K562 (cell line): ENCODE results near the gene TAF9B. TPM values are rescaled to one million over a fixed set of nuclear protein-coding genes. Genes with fewer than 3 reads are reported as not detected.

Source experiments
- ATF1 ChIP-seq, 2 experiments: fragments of 450-650 bp in 1 of 2; IDR thresholded peaks; 2 replicates each; pipeline ENCODE4 v1.6.1; 2016; ENCODE audit warnings: missing compliant biosample characterization in 1 of 2, missing genetic modification characterization in 1 of 2
- ATF7 ChIP-seq: fragments of 450-650 bp; IDR thresholded peaks from 2 replicates; pipeline ENCODE4 v1.7.1; 2014; ENCODE audit warnings: mild to moderate bottlenecking, moderate library complexity
- BCOR ChIP-seq: fragments of 450-650 bp; IDR thresholded peaks from 2 replicates; pipeline ENCODE4 v1.6.1; 2016
- C11orf30 ChIP-seq: fragments of 450-650 bp; IDR thresholded peaks from 2 replicates; pipeline ENCODE4 v1.6.1; 2016; ENCODE audit warnings: low read depth, mild to moderate bottlenecking
- CHD2 ChIP-seq: IDR thresholded peaks from 2 replicates; pipeline ENCODE4 v1.6.1; 2011; ENCODE audit warnings: low read depth, low read length
- E2F1 ChIP-seq: sonication (generic); formaldehyde crosslinking; IDR thresholded peaks from 2 replicates; pipeline ENCODE4 v1.8.1; 2023; ENCODE audit warnings: mild to moderate bottlenecking, missing genetic modification reagents, moderate library complexity
- E2F8 ChIP-seq: fragments of 450-650 bp; IDR thresholded peaks from 2 replicates; pipeline ENCODE4 v1.7.1; 2018; ENCODE audit warnings: mild to moderate bottlenecking, low read depth; ENCODE audit not compliant: partially characterized antibody
- ESRRB ChIP-seq: fragments of 250-450 bp; sonication (Bioruptor Pico); IDR thresholded peaks from 2 replicates; pipeline ENCODE4 v1.5.0; 2020; ENCODE audit warnings: mild to moderate bottlenecking, moderate library complexity, borderline replicate concordance
- ETV5 ChIP-seq: sonication (generic); formaldehyde crosslinking; IDR thresholded peaks from 2 replicates; pipeline ENCODE4 v1.4.0; 2020; ENCODE audit warnings: low read depth, mild to moderate bottlenecking, missing genetic modification reagents
- FOXP1 ChIP-seq: sonication (generic); formaldehyde crosslinking; IDR thresholded peaks from 2 replicates; pipeline ENCODE4 v1.8.0; 2022; ENCODE audit warnings: mild to moderate bottlenecking, missing genetic modification reagents
- GTF2F1 ChIP-seq: IDR thresholded peaks from 2 replicates; pipeline ENCODE4 v1.6.1; 2011; ENCODE audit warnings: low read depth, low read length, improper control_type of control experiment
- HMG20A ChIP-seq: fragments of 450-650 bp; formaldehyde crosslinking; conservative IDR thresholded peaks from 2 replicates; pipeline ENCODE4 v1.4.0; 2020; ENCODE audit warnings: mild to moderate bottlenecking, mixed read lengths
- KDM5B ChIP-seq: fragments of 200-600 bp; sonication (generic); IDR thresholded peaks from 2 replicates; pipeline ENCODE4 v1.6.1; 2012; ENCODE audit warnings: low read depth, mild to moderate bottlenecking, moderate library complexity, low read length, control low read depth, inconsistent platforms; ENCODE audit not compliant: insufficient replicate concordance
- MAX ChIP-seq: sonication (generic); formaldehyde crosslinking; IDR thresholded peaks from 2 replicates; pipeline ENCODE4 v1.9.0; 2022; ENCODE audit warnings: mild to moderate bottlenecking, missing genetic modification reagents
- MAZ ChIP-seq, 2 experiments: fragments of 450-650 bp in 1 of 2; sonication (generic) in 1 of 2; formaldehyde crosslinking; IDR thresholded peaks in 1 of 2; conservative IDR thresholded peaks in 1 of 2; 2 replicates each; pipeline versions ENCODE4 v1.4.0 to v1.5.0; 2020; ENCODE audit warnings: mild to moderate bottlenecking in 1 of 2, missing genetic modification reagents in 1 of 2
- PHF20 ChIP-seq: fragments of 450-650 bp; IDR thresholded peaks from 2 replicates; pipeline ENCODE4 v1.6.1; 2018; ENCODE audit not compliant: partially characterized antibody
- PYGO2 ChIP-seq: fragments of 450-650 bp; IDR thresholded peaks from 2 replicates; pipeline ENCODE4 v1.6.1; 2016; ENCODE audit warnings: mild to moderate bottlenecking, missing genetic modification characterization, moderate library complexity, missing compliant biosample characterization
- SAFB ChIP-seq: fragments of 200-400 bp; formaldehyde crosslinking; IDR thresholded peaks from 2 replicates; pipeline ENCODE4 v1.6.1; 2017; ENCODE audit warnings: low read depth, low read length, borderline replicate concordance
- SETDB1 ChIP-seq: IDR thresholded peaks from one replicate; pipeline ENCODE4 v1.6.1; 2012; ENCODE audit warnings: low read length, control low read depth, inconsistent platforms
- SMARCC2 ChIP-seq: fragments of 450-650 bp; IDR thresholded peaks from 2 replicates; pipeline ENCODE4 v1.6.1; 2017; ENCODE audit warnings: antibody characterized with exemption, moderate library complexity, mild to moderate bottlenecking, low read depth
- SOX6 ChIP-seq: fragments of 450-650 bp; IDR thresholded peaks from 2 replicates; pipeline ENCODE4 v1.6.1; 2014; ENCODE audit warnings: mild to moderate bottlenecking
- SPI1 ChIP-seq: IDR thresholded peaks from 2 replicates; pipeline ENCODE4 v1.6.1; 2011; ENCODE audit warnings: low read depth, low read length, control low read depth, borderline replicate concordance
- SRF ChIP-seq, 2 experiments: fragments of 250-450, 450-650 bp in 1 of 2; sonication (Bioruptor Pico) in 1 of 2; sonication (generic) in 1 of 2; formaldehyde crosslinking; IDR thresholded peaks; 2 replicates each; pipeline versions ENCODE4 v1.5.0 to v1.5.1; 2020 to 2022; ENCODE audit warnings: mild to moderate bottlenecking in 1 of 2, missing genetic modification reagents in 1 of 2
- ZBTB17 ChIP-seq: fragments of 450-650 bp; formaldehyde crosslinking; IDR thresholded peaks from 2 replicates; pipeline ENCODE4 v1.4.0; 2020; ENCODE audit warnings: mild to moderate bottlenecking
- ZEB2 ChIP-seq: fragments of 450-650 bp; IDR thresholded peaks from 2 replicates; pipeline ENCODE4 v1.6.1; 2016
- ZNF766 ChIP-seq: fragments of 200-800 bp; sonication (Bioruptor generic); conservative IDR thresholded peaks from 2 replicates; pipeline ENCODE4 v1.6.1; 2016; ENCODE audit warnings: missing genetic modification characterization, missing compliant biosample characterization
- polyA plus RNA-seq, 8 experiments: library from polyadenylated mRNA; depleted of rRNA in 4 of 8; stranded (reverse) in 5 of 8; unstranded in 3 of 8; fragments of >200 nt; fragmentation: Nextera tagmentation in 2 of 8; fragmentation: Illumina TruSeq in 1 of 8; extraction: Ambion mirVana in 2 of 8; extraction: Trizol in 1 of 8; gene quantifications; 2 replicates each; pipeline versions ENCODE4 v1.2.1 to v1.2.3, GENCODE V29; 2011 to 2014; ENCODE audit warnings: inconsistent platforms in 1 of 8, missing spikeins in 1 of 8
- total RNA-seq, 7 experiments: library from RNA; depleted of rRNA in 6 of 7; stranded (reverse); fragments of >200 nt in 6 of 7; fragmentation: Illumina TruSeq in 2 of 7; extraction: Trizol in 2 of 7; gene quantifications; 2 replicates each; pipeline versions ENCODE4 v1.2.1 to v1.2.3, GENCODE V29; 2011 to 2021; ENCODE audit warnings: low replicate concordance in 1 of 7

The TAF9B gene
- total and polyA plus RNA-seq, 9 of the 15 experiments (the other 6 are each of a cell fraction or from before 2014, with no cell fraction given), result 10.9 to 42.1 (median 20.8) TPM

GRCh38 chrX:78103623-78104446, 35.6 kb downstream of the TAF9B start, which contains the start of gene PGK1 (continued):
- TF ChIP-seq E2F8, result peak; percentile 35
- peak; percentile 72 for TF ChIP-seq CHD2
- no peak for TF ChIP-seq SAFB
- TF ChIP-seq BCOR, result no peak
- peak; percentile 94 for TF ChIP-seq MAX (CRISPR knock-in tag)
- TF ChIP-seq HMG20A, result no peak
- TF ChIP-seq ESRRB (CRISPR knock-in tag), result no peak
- TF ChIP-seq MAZ (CRISPR knock-in tag; conservative IDR thresholded peaks at IDR 0.05 in 1 of 2, IDR thresholded peaks at IDR 0.05 in 1 of 2), result peak; percentile 60 to 76; a peak in 3 of 4 replicates
- TF ChIP-seq SOX6, result 0 out of 2 replicates have a peak, but pooled peaks have one; percentile 50
- no peak for TF ChIP-seq GTF2F1
- peak; percentile 49; the same call in 1 of the 2 replicates for TF ChIP-seq C11orf30
- TF ChIP-seq ZBTB17, result 0 out of 2 replicates have a peak, but pooled peaks have one; percentile 41
- peak in 1 of 2 experiments; percentile 72; a peak in 2 of 4 replicates for TF ChIP-seq SRF (CRISPR knock-in tag; IDR thresholded peaks at IDR 0.05)
- peak; percentile 49; the same call in 1 of the 2 replicates for TF ChIP-seq E2F1 (CRISPR knock-in tag)
- TF ChIP-seq ZNF766 (CRISPR knock-in tag), result no peak
- no peak for TF ChIP-seq SMARCC2
- no peak; the same call in 1 of the 2 replicates for TF ChIP-seq ATF1 (CRISPR knock-in tag; IDR thresholded peaks at IDR 0.05)
- peak; percentile 94 for TF ChIP-seq ATF1 (tag; IDR thresholded peaks at IDR 0.05)
- peak; percentile 88 for TF ChIP-seq KDM5B
- no peak for TF ChIP-seq SETDB1
- TF ChIP-seq FOXP1 (CRISPR knock-in tag), result 0 out of 2 replicates have a peak, but pooled peaks have one; percentile 45
- TF ChIP-seq ATF7, result peak; percentile 80
- peak; percentile 42; the same call in 1 of the 2 replicates for TF ChIP-seq ZEB2
- TF ChIP-seq PHF20, result peak; percentile 59
- TF ChIP-seq PYGO2 (tag), result no peak
- peak; percentile 86 for TF ChIP-seq ETV5
- peak; percentile 78 for TF ChIP-seq SPI1
